T-cell (primary cell): ENCODE data around the gene CASZ1. TPM values are rescaled to one million over a fixed set of nuclear protein-coding genes. Genes with fewer than 3 reads are reported as not detected.

ENCODE experiments used
- ATAC-seq, 4 experiments: fragments of 200-7000 bp in 3 of 4; fragments of 150-1000 bp in 1 of 4; cut with Tn5 transposase; replicated peaks in 1 of 4; 1 replicate in 3 of 4; 2 replicates in 1 of 4; pipeline ENCODE4 v1.10.0; 2021; ENCODE audit warnings: moderate library complexity in 3 of 4, mild to moderate bottlenecking in 2 of 4, moderate number of reproducible peaks in 1 of 4
- CTCF ChIA-PET, 2 donors: fragments of 300-600 bp; sonication (Branson Sonifier 250); formaldehyde crosslinking; loops; one replicate each; lab custom pipeline; 2022; ENCODE audit warnings: antibody characterized with exemption in 2 of 2; lab: Charles Lee
- POLR2A ChIA-PET, 2 donors: fragments of 300-600 bp; sonication (Branson Sonifier 250); formaldehyde crosslinking; loops; one replicate each; lab custom pipeline; 2022; ENCODE audit warnings: antibody characterized with exemption in 2 of 2; lab: Charles Lee
- DNase-seq, 35 experiments: peaks; one replicate each; pipeline versions ENCODE4 v3.0.0 to v3.0.0-alpha.2; 2013 to 2023
- H3K27ac ChIP-seq: one replicate; pipeline ENCODE4 v1.5.1; 2013; ENCODE audit warnings: low read length
- H3K27me3 ChIP-seq, 2 experiments: replicated peaks in 1 of 2; 1 replicate in 1 of 2; 2 replicates in 1 of 2; pipeline versions ENCODE4 v1.6.1 to v1.7.0; 2013; ENCODE audit warnings: low read length in 1 of 2, mixed read lengths in 1 of 2; ENCODE audit not compliant: control insufficient read depth in 2 of 2, insufficient read depth in 2 of 2; ENCODE audit errors: extremely low read depth in 1 of 2
- H3K36me3 ChIP-seq, 2 donors: 1 replicate in 1 of 2; 2 replicates in 1 of 2; pipeline versions ENCODE4 v1.6.1 to v1.7.0; 2013; ENCODE audit warnings: low read length in 1 of 2; ENCODE audit not compliant: control insufficient read depth in 2 of 2, insufficient read depth in 1 of 2; ENCODE audit errors: extremely low read depth in 1 of 2
- H3K4me1 ChIP-seq, 2 experiments: 1 replicate in 1 of 2; 2 replicates in 1 of 2; pipeline versions ENCODE4 v1.6.1 to v1.7.0; 2013; ENCODE audit warnings: low read length in 2 of 2, mixed read lengths in 1 of 2; ENCODE audit not compliant: insufficient read depth in 2 of 2, control insufficient read depth in 1 of 2; ENCODE audit errors: extremely low read depth in 1 of 2
- H3K4me3 ChIP-seq, 2 donors: 1 replicate in 1 of 2; 2 replicates in 1 of 2; pipeline versions ENCODE4 v1.5.1 to v1.7.0; 2013; ENCODE audit warnings: mild to moderate bottlenecking in 2 of 2, low read length in 1 of 2, moderate library complexity in 1 of 2; ENCODE audit not compliant: control insufficient read depth in 1 of 2; ENCODE audit errors: extremely low read depth in 1 of 2
- H3K9me3 ChIP-seq: 2 replicates; pipeline ENCODE4 v1.7.0; 2013
- H3K27ac Mint-ChIP-seq, 2 donors: one replicate each; pipeline ENCODE4 v1.8.0; 2020 to 2021; ENCODE audit warnings: mild to moderate bottlenecking in 2 of 2, mixed read lengths in 2 of 2
- H3K27me3 Mint-ChIP-seq, 2 donors: one replicate each; pipeline ENCODE4 v1.8.0; 2021 to 2022; ENCODE audit warnings: mixed read lengths in 2 of 2
- H3K36me3 Mint-ChIP-seq: one replicate; pipeline ENCODE4 v1.8.0; 2021; ENCODE audit warnings: mixed read lengths
- H3K4me1 Mint-ChIP-seq, 3 donors: one replicate each; pipeline ENCODE4 v1.8.0; 2020 to 2022; ENCODE audit warnings: mixed read lengths in 3 of 3, mild to moderate bottlenecking in 1 of 3
- H3K4me3 Mint-ChIP-seq, 3 donors: one replicate each; pipeline ENCODE4 v1.8.0; 2020 to 2022; ENCODE audit warnings: mild to moderate bottlenecking in 3 of 3, mixed read lengths in 3 of 3, moderate library complexity in 3 of 3
- H3K9me3 Mint-ChIP-seq, 3 donors: one replicate each; pipeline ENCODE4 v1.8.0; 2020 to 2022; ENCODE audit warnings: mixed read lengths in 3 of 3
- WGBS: methylation state at CpG from one replicate; pipeline ENCODE4 v1.1.5; 2013; ENCODE audit warnings: missing lambda C conversion rate; ENCODE audit not compliant: insufficient coverage; 5-methylcytosine and 5-hydroxymethylcytosine counted together
- total RNA-seq, 35 experiments: library from RNA in 6 of 35; stranded (reverse) in 6 of 35; fragments of 120-200 nt in 1 of 35; gene quantifications; one replicate each; pipeline versions ENCODE4 v1.2.1 to v1.2.4 and lab custom pipeline; 2013 to 2026

The CASZ1 gene
- total RNA-seq, 5 donors from 2014 or later (not counting 1 experiment from before 2014, with no cell fraction given): 12.9 to 23.0 (median 14.3) TPM

GRCh38 chr1:10685196-10685807 is 111.1 kb downstream of the CASZ1 start:
- ChIA-PET CTCF (no interaction called here), POLR2A (interaction anchor here in 1 of 2 donors (0.6 kb wide), 1 partner anchor 9 kb away, joined by 3 read pairs; no protein-coding TSS in a partner anchor)
- Histone ChIP-seq H3K27me3 (peaks cover 0 to 4% of the 10 kb centered on the region in 2 experiments), H3K27ac (no peak overlapping the region), H3K4me3 (no peak overlapping the region), H3K4me1 (peaks cover 0 to 18% of the 10 kb centered on the region in 2 experiments), H3K9me3 (no peaks in the 10 kb centered on the region), H3K36me3 (no peaks in the 10 kb centered on the region)
- no peaks in the 10 kb centered on the region for H3K27me3 Mint-ChIP-seq
- H3K9me3 Mint-ChIP-seq: no peaks in the 10 kb centered on the region
- WGBS: 78% methylated on average over 11 of the region's 15 CpGs
- no peaks in the 10 kb centered on the region for H3K36me3 Mint-ChIP-seq
- ATAC-seq (no peak), DNase-seq (no peak)
- H3K4me3 Mint-ChIP-seq: no peak overlapping the region
- H3K4me1 Mint-ChIP-seq: peaks cover 0 to 10% (median 9%) of the 10 kb centered on the region in 3 donors
- no peak overlapping the region for H3K27ac Mint-ChIP-seq

GRCh38 chr1:10684221-10684620 is 112.2 kb downstream of the CASZ1 start:
- Mint-ChIP-seq H3K27me3 (no peaks in the 10 kb centered on the region), H3K9me3 (no peaks in the 10 kb centered on the region), H3K4me1 (peaks cover 0 to 10% (median 10%) of the 10 kb centered on the region in 3 donors), H3K36me3 (no peaks in the 10 kb centered on the region), H3K27ac (no peak overlapping the region), H3K4me3 (no peak overlapping the region)
- no peak overlapping the region for H3K4me3 ChIP-seq
- 94% methylated on average over 10 of the region's 10 CpGs for WGBS
- ATAC-seq (no peak), DNase-seq (no peak)
- H3K9me3 ChIP-seq: no peaks in the 10 kb centered on the region
- H3K36me3 ChIP-seq: no peaks in the 10 kb centered on the region
- POLR2A ChIA-PET: interaction anchor here in 1 of 2 donors (0.7 kb wide), 1 partner anchor 164 kb away, joined by 3 read pairs; no protein-coding TSS in a partner anchor
- peaks cover 0 to 4% of the 10 kb centered on the region in 2 experiments for H3K27me3 ChIP-seq
- no peak overlapping the region for H3K27ac ChIP-seq
- CTCF ChIA-PET: interaction anchor here in 1 of 2 donors (0.7 kb wide), 1 partner anchor 469 kb away, joined by 4 read pairs; no protein-coding TSS in a partner anchor
- H3K4me1 ChIP-seq: peaks cover 0 to 24% of the 10 kb centered on the region in 2 experiments

- ChIA-PET POLR2A (interaction anchor here in 1 of 2 donors (0.5 kb wide), 1 partner anchor 157 kb away, joined by 3 read pairs; no protein-coding TSS in a partner anchor), CTCF (no interaction called here)
- H3K36me3 Mint-ChIP-seq: no peaks in the 10 kb centered on the region
- peaks cover 0 to 10% (median 8%) of the 10 kb centered on the region in 3 donors for H3K4me1 Mint-ChIP-seq
- H3K27me3 Mint-ChIP-seq: no peaks in the 10 kb centered on the region
- ATAC-seq: no peak
- no peak overlapping the region for H3K27ac ChIP-seq
- H3K27me3 ChIP-seq: peaks cover 0 to 4% of the 10 kb centered on the region in 2 experiments
- WGBS: 96% methylated on average over 7 of the region's 17 CpGs
- no peak overlapping the region for H3K4me3 Mint-ChIP-seq
- no peak overlapping the region for H3K27ac Mint-ChIP-seq
- H3K9me3 ChIP-seq: no peaks in the 10 kb centered on the region
- DNase-seq: no peak
- no peaks in the 10 kb centered on the region for H3K36me3 ChIP-seq
- no peak overlapping the region for H3K4me3 ChIP-seq
- no peaks in the 10 kb centered on the region for H3K9me3 Mint-ChIP-seq
- H3K4me1 ChIP-seq: peaks cover 0 to 14% of the 10 kb centered on the region in 2 experiments
Measured at GRCh38 chr1:10682449-10683309, 113.8 kb downstream of the CASZ1 start.

- H3K9me3 Mint-ChIP-seq: no peaks in the 10 kb centered on the region
- Histone ChIP-seq H3K27me3 (peaks cover 0 to 4% of the 10 kb centered on the region in 2 experiments), H3K4me3 (no peak overlapping the region), H3K36me3 (no peaks in the 10 kb centered on the region), H3K27ac (no peak overlapping the region), H3K9me3 (no peaks in the 10 kb centered on the region), H3K4me1 (peaks cover 0 to 15% of the 10 kb centered on the region in 2 experiments)
- no peaks in the 10 kb centered on the region for H3K27me3 Mint-ChIP-seq
- no peak overlapping the region for H3K27ac Mint-ChIP-seq
- no peaks in the 10 kb centered on the region for H3K36me3 Mint-ChIP-seq
- WGBS: 62% methylated on average over 6 of the region's 9 CpGs
- H3K4me3 Mint-ChIP-seq: no peak overlapping the region
- CTCF ChIA-PET: no interaction called here
- DNase-seq (no peak), ATAC-seq (no peak)
- POLR2A ChIA-PET: interaction anchor here in 1 of 2 donors (0.5 kb wide), 1 partner anchor 157 kb away, joined by 3 read pairs; no protein-coding TSS in a partner anchor
- H3K4me1 Mint-ChIP-seq: peaks cover 0 to 11% (median 8%) of the 10 kb centered on the region in 3 donors
Measured at GRCh38 chr1:10682108-10682445, 114.4 kb downstream of the CASZ1 start.

- Mint-ChIP-seq H3K36me3 (no peaks in the 10 kb centered on the region), H3K27ac (no peak overlapping the region), H3K4me1 (peaks cover 0 to 17% (median 9%) of the 10 kb centered on the region in 3 donors), H3K9me3 (no peaks in the 10 kb centered on the region), H3K4me3 (no peak overlapping the region), H3K27me3 (no peaks in the 10 kb centered on the region)
- peaks cover 0 to 4% of the 10 kb centered on the region in 2 experiments for H3K27me3 ChIP-seq
- DNase-seq (no peak), ATAC-seq (no peak)
- H3K27ac ChIP-seq: no peak overlapping the region
- H3K4me1 ChIP-seq: peaks cover 0 to 13% of the 10 kb centered on the region in 2 experiments
- H3K9me3 ChIP-seq: no peaks in the 10 kb centered on the region
- no peaks in the 10 kb centered on the region for H3K36me3 ChIP-seq
- CTCF ChIA-PET: no interaction called here
- POLR2A ChIA-PET: no interaction called here
- WGBS: 84% methylated on average over 10 of the region's 18 CpGs
- H3K4me3 ChIP-seq: no peak overlapping the region
Measured at GRCh38 chr1:10681296-10682107, 114.9 kb downstream of the CASZ1 start.

- Mint-ChIP-seq H3K36me3 (no peaks in the 10 kb centered on the region), H3K27ac (no peak overlapping the region), H3K4me1 (peaks cover 2 to 22% (median 12%) of the 10 kb centered on the region in 3 donors), H3K4me3 (no peak overlapping the region), H3K9me3 (no peaks in the 10 kb centered on the region), H3K27me3 (no peaks in the 10 kb centered on the region)
- over 99% methylated on average over 11 of the region's 11 CpGs for WGBS
- ATAC-seq (no peak), DNase-seq (no peak)
- H3K4me1 ChIP-seq: peaks cover 0 to 10% of the 10 kb centered on the region in 2 experiments
- H3K27ac ChIP-seq: no peak overlapping the region
- no peaks in the 10 kb centered on the region for H3K36me3 ChIP-seq
- POLR2A ChIA-PET: no interaction called here
- peaks cover 0 to under 1% of the 10 kb centered on the region in 2 experiments for H3K27me3 ChIP-seq
- H3K9me3 ChIP-seq: no peaks in the 10 kb centered on the region
- CTCF ChIA-PET: no interaction called here
- no peak overlapping the region for H3K4me3 ChIP-seq
Measured at GRCh38 chr1:10680487-10680886, 116.0 kb downstream of the CASZ1 start.
